SW 1271 (cell line): Measurements from ENCODE around the gene OR5H2.

Experiments used
- DNase-seq, 2 experiments: peaks; one replicate each; lab custom pipeline; 2025; lab: John Stamatoyannopoulos, UW

OR5H2 gene

GRCh38 chr3:98331329-98331728 is 49.0 kb downstream of the OR5H2 start:
- no peak for DNase-seq
